Loucy (cell line): ENCODE measurements around the gene STXBP5.

Experiments
- H2AFZ ChIP-seq: fragments of 200-600 bp; sonication (generic); 2 replicates; pipeline ENCODE4 v1.6.0; 2016; ENCODE audit warnings: antibody characterized with exemption, mild to moderate bottlenecking, low read length, moderate library complexity
- H3F3A ChIP-seq: fragments of 200-600 bp; 2 replicates; pipeline ENCODE4 v1.6.0; 2016; ENCODE audit warnings: antibody characterized with exemption, low read depth, mild to moderate bottlenecking
- H3K27me3 ChIP-seq: fragments of 200-600 bp; sonication (generic); 2 replicates; pipeline ENCODE4 v1.6.1; 2014; ENCODE audit warnings: low read length, mild to moderate bottlenecking; ENCODE audit not compliant: insufficient read depth, poor library complexity, severe bottlenecking
- H3K36me3 ChIP-seq: fragments of 200-600 bp; sonication (generic); 2 replicates; pipeline ENCODE4 v1.6.1; 2016; ENCODE audit warnings: low read length; ENCODE audit not compliant: insufficient read depth
- H3K4me1 ChIP-seq: fragments of 200-600 bp; sonication (generic); 2 replicates; pipeline ENCODE4 v1.5.1; 2014; ENCODE audit warnings: low read length, mild to moderate bottlenecking; ENCODE audit not compliant: insufficient read depth, poor library complexity, severe bottlenecking
- H3K4me2 ChIP-seq: fragments of 200-600 bp; sonication (generic); 2 replicates; pipeline ENCODE4 v1.6.0; 2014; ENCODE audit warnings: antibody characterized with exemption, low read length, low read depth, mild to moderate bottlenecking; ENCODE audit not compliant: poor library complexity, severe bottlenecking
- H3K4me3 ChIP-seq: fragments of 200-600 bp; sonication (generic); 2 replicates; pipeline ENCODE4 v1.5.1; 2014; ENCODE audit warnings: low read length, mild to moderate bottlenecking, mixed read lengths; ENCODE audit not compliant: poor library complexity, severe bottlenecking
- H3K79me2 ChIP-seq: fragments of 200-600 bp; sonication (generic); 2 replicates; pipeline ENCODE4 v1.6.1; 2014; ENCODE audit warnings: low read length; ENCODE audit not compliant: insufficient read depth
- H3K9ac ChIP-seq: fragments of 200-600 bp; sonication (generic); 2 replicates; pipeline ENCODE4 v1.6.0; 2014; ENCODE audit warnings: mild to moderate bottlenecking, low read depth, low read length, moderate library complexity; ENCODE audit not compliant: poor library complexity, severe bottlenecking
- H3K9me2 ChIP-seq: fragments of 200-600 bp; sonication (generic); replicated peaks from 2 replicates; pipeline ENCODE4 v1.6.1; 2016; ENCODE audit warnings: low read depth, low read length, mixed read lengths
- H3K9me3 ChIP-seq: fragments of 200-600 bp; sonication (generic); 2 replicates; pipeline ENCODE4 v1.6.1; 2014; ENCODE audit warnings: mild to moderate bottlenecking, antibody characterized with exemption, low read length, low read depth; ENCODE audit not compliant: insufficient read depth
- H4K20me1 ChIP-seq: fragments of 200-600 bp; sonication (generic); 2 replicates; pipeline ENCODE4 v1.6.0; 2014; ENCODE audit warnings: antibody characterized with exemption, low read length, mild to moderate bottlenecking; ENCODE audit not compliant: insufficient read depth, poor library complexity, severe bottlenecking
- EZH2phosphoT487 ChIP-seq: fragments of 200-600 bp; IDR thresholded peaks from 2 replicates; pipeline ENCODE4 v1.6.1; 2018; ENCODE audit warnings: antibody characterized with exemption, mild to moderate bottlenecking, moderate library complexity, borderline replicate concordance
- TF ChIP-seq, protein P1 (sequence below): fragments of 200-600 bp; sonication (generic); conservative IDR thresholded peaks from 2 replicates; pipeline ENCODE4 v1.5.1; 2014; ENCODE audit warnings: mild to moderate bottlenecking, antibody characterized with exemption, low read length

STXBP5 gene

DNA sequence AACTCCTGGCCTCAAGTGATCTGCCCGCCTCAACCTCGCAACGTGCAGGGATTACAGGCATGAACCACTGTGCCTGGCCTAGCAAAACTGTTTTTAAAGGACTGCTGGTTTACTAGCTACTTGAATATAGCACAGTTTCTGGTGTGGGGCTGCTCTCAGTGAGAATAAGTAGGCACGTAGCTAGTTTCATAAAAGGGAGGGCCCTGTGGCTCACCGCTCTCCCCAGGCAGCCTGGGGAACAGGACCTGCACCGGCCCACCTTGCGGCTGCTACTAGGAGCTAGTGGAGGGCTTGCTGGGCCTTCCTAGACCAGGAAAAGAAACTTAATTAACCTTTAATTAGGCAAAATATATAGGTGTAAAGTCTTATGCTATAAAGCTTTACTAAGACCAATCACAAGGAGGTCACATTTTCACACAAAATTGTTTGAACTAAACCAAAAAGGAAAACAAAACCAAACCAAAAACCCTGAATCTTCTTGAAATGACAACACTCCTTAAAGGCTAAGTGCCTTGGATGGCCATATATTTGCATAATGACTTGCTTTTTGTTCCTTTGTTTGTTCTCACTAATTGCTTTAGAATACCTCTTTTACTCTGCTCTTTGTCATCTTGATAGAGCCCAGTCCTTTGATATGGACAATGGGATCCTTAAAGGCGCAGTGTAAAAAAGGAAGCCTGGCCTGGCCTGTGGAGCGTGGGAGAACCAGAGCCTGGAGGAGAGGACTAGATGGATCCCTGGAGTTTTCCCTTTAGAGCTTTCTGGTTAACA, 234.7 kb downstream of the STXBP5 start:
- H2AFZ ChIP-seq: no peak overlapping the region
- no peak overlapping the region for H3K9ac ChIP-seq
- H3K4me2 ChIP-seq: no peak overlapping the region
- no peak overlapping the region for H3K4me3 ChIP-seq
- no peaks in the 10 kb centered on the region for H3K79me2 ChIP-seq
- H4K20me1 ChIP-seq: no peaks in the 10 kb centered on the region
- H3K9me3 ChIP-seq: no peaks in the 10 kb centered on the region
- no peaks in the 10 kb centered on the region for H3K36me3 ChIP-seq
- no peaks in the 10 kb centered on the region for H3K27me3 ChIP-seq
- no peaks in the 10 kb centered on the region for H3F3A ChIP-seq
- H3K9me2 ChIP-seq: no peaks in the 10 kb centered on the region
- TF ChIP-seq, protein P1, sequence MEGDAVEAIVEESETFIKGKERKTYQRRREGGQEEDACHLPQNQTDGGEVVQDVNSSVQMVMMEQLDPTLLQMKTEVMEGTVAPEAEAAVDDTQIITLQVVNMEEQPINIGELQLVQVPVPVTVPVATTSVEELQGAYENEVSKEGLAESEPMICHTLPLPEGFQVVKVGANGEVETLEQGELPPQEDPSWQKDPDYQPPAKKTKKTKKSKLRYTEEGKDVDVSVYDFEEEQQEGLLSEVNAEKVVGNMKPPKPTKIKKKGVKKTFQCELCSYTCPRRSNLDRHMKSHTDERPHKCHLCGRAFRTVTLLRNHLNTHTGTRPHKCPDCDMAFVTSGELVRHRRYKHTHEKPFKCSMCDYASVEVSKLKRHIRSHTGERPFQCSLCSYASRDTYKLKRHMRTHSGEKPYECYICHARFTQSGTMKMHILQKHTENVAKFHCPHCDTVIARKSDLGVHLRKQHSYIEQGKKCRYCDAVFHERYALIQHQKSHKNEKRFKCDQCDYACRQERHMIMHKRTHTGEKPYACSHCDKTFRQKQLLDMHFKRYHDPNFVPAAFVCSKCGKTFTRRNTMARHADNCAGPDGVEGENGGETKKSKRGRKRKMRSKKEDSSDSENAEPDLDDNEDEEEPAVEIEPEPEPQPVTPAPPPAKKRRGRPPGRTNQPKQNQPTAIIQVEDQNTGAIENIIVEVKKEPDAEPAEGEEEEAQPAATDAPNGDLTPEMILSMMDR: no peak
- TF ChIP-seq EZH2phosphoT487: no peak
- H3K4me1 ChIP-seq: no peaks in the 10 kb centered on the region
